ENCODE measurements around the gene TRANK1. TPM values are rescaled to one million over a fixed set of nuclear protein-coding genes. Genes with fewer than 3 reads are reported as not detected.
A peak's percentile ranks its signal among the peaks of the same experiment; 100 is the strongest.

Gene TRANK1
- total and polyA plus RNA-seq, 2 experiments from 2014 or later: 1.8 to 6.7 TPM

GRCh38 chr3:36862076-36862755 is 82.6 kb downstream of the TRANK1 start:
- H3K36me3 ChIP-seq (ENCODE audit: insufficient read depth): no peaks in the 10 kb centered on the region
- H3K27me3 Mint-ChIP-seq (ENCODE audit: insufficient read depth, low read depth, poor library complexity): no peaks in the 10 kb centered on the region
- no peak for DNase-seq (ENCODE audit: low spot score)
- H3K4me1 Mint-ChIP-seq: peaks cover 12% of the 10 kb centered on the region
- 0 out of 2 replicates have a peak, but pooled peaks cover 5% of the 10 kb centered on the region for H3K4me1 ChIP-seq (ENCODE audit: insufficient read depth)
- no peaks in the 10 kb centered on the region for H3K9me3 Mint-ChIP-seq
- H3F3A ChIP-seq (replicated peaks; ENCODE audit: low read depth): no peaks in the 10 kb centered on the region
- no peak overlapping the region for H3K4me2 ChIP-seq
- no peak for ATAC-seq
- no peaks in the 10 kb centered on the region for H3K36me3 Mint-ChIP-seq (ENCODE audit: low read depth)
- no peaks in the 10 kb centered on the region for H3K79me2 ChIP-seq (replicated peaks; ENCODE audit: insufficient read depth)
- no peak overlapping the region for H3K4me3 Mint-ChIP-seq
- H4K20me1 ChIP-seq (replicated peaks; ENCODE audit: insufficient read depth): no peaks in the 10 kb centered on the region
- H3K4me3 ChIP-seq: no peak overlapping the region
- H3K27ac Mint-ChIP-seq: no peak overlapping the region
- H3K9me2 ChIP-seq (ENCODE audit: insufficient read depth): no peaks in the 10 kb centered on the region
- no peak overlapping the region for H2AFZ ChIP-seq
- H3K27ac ChIP-seq (ENCODE audit: low read depth): no peak overlapping the region
- no peaks in the 10 kb centered on the region for H3K27me3 ChIP-seq (ENCODE audit: insufficient read depth)
- TF ChIP-seq EZH2phosphoT487 (IDR thresholded peaks at IDR 0.05; ENCODE audit: unreplicated experiment): no peak
- TF ChIP-seq ZNF114 (CRISPR knock-in tag; IDR thresholded peaks at IDR 0.05): no peak
- no peak for TF ChIP-seq STAT1 (IDR thresholded peaks at IDR 0.05; ENCODE audit: unreplicated experiment)
- no peak for TF ChIP-seq NANOG (IDR thresholded peaks at IDR 0.05; ENCODE audit: borderline replicate concordance)

- peaks cover 4% of the 10 kb centered on the region; the same call in 1 of the 3 replicates for H3K36me3 Mint-ChIP-seq (ENCODE audit: low read depth)
- TF ChIP-seq ZNF462 (CRISPR knock-in tag; IDR thresholded peaks at IDR 0.05) (no peak), CTCF (conservative IDR thresholded peaks at IDR 0.05; ENCODE audit: low read depth in 2 of 2) (no peak), EZH2phosphoT487 (IDR thresholded peaks at IDR 0.05; ENCODE audit: unreplicated experiment) (no peak), ETS1 (IDR thresholded peaks at IDR 0.05) (no peak), STAT1 (IDR thresholded peaks at IDR 0.05; ENCODE audit: unreplicated experiment) (no peak), JUNB (IDR thresholded peaks at IDR 0.05; ENCODE audit: unreplicated experiment) (no peak), ZNF331 (CRISPR knock-in tag; IDR thresholded peaks at IDR 0.05; ENCODE audit: low read depth) (no peak)
Observed at GRCh38 chr3:36859494-36859893, 85.4 kb downstream of the TRANK1 start.

More at GRCh38 chr3:36859494-36859893, 85.4 kb downstream of the TRANK1 start:
- no peaks in the 10 kb centered on the region for H3F3A ChIP-seq (replicated peaks; ENCODE audit: low read depth)
- DNase-seq (ENCODE audit: low spot score) (no peak), ATAC-seq (no peak)
- H4K20me1 ChIP-seq (replicated peaks; ENCODE audit: insufficient read depth): no peaks in the 10 kb centered on the region
- H3K27ac ChIP-seq (ENCODE audit: low read depth): no peak overlapping the region
- Mint-ChIP-seq H3K4me3 (no peak overlapping the region), H3K9me3 (no peaks in the 10 kb centered on the region), H3K4me1 (peaks cover 2% of the 10 kb centered on the region; the same call in 1 of the 3 replicates), H3K27me3 (ENCODE audit: insufficient read depth, low read depth, poor library complexity) (no peaks in the 10 kb centered on the region), H3K27ac (0 out of 2 replicates have a peak overlapping the region, but pooled peaks have one; percentile 7)
- no peak overlapping the region for H3K4me2 ChIP-seq
- H2AFZ ChIP-seq: no peak overlapping the region
- no peaks in the 10 kb centered on the region for H3K36me3 ChIP-seq (ENCODE audit: insufficient read depth)
- no peak overlapping the region for H3K4me3 ChIP-seq
- H3K79me2 ChIP-seq (replicated peaks; ENCODE audit: insufficient read depth): no peaks in the 10 kb centered on the region
- H3K9me2 ChIP-seq (ENCODE audit: insufficient read depth): no peaks in the 10 kb centered on the region; the same call in 1 of the 2 replicates
- no peaks in the 10 kb centered on the region for H3K27me3 ChIP-seq (ENCODE audit: insufficient read depth)
- H3K4me1 ChIP-seq (ENCODE audit: insufficient read depth): no peaks in the 10 kb centered on the region
